ENCODE data around the gene OTX2. TPM values are rescaled to one million over a fixed set of nuclear protein-coding genes. Genes with fewer than 3 reads are reported as not detected.

Gene OTX2
- total and polyA plus RNA-seq, 12 donors: not detected

DNA sequence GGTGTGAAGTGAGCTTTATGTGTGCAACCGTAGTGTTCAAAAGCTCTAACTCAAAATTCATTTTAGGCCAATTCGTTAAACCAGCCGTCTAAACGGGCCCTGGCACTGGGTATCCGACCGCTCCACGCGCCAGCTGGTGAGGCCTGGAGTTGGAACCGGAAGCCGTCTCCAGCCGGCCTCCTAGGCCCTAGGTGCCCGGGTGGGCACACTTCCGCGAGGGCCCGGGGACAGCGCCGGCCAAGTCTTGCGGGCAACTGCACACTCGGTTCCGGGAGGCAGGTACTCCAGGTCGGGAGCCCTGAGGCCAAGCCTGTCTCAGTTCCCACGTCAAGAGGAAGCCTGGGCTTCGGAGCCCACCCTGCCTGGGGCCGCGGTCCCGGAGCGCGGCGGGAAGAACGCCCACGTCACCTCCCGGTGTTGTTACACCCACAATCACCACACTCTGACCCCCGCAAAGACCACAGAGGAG, 16.2 kb downstream of the OTX2 start:
- Histone ChIP-seq H3K4me1 (peaks cover 0 to 27% (median 12%) of the 10 kb centered on the region in 9 donors), H3K27me3 (peaks cover 31 to 97% (median 81%) of the 10 kb centered on the region in 7 donors), H3K27ac (no peak overlapping the region), H3K36me3 (no peaks in the 10 kb centered on the region), H3K4me3 (no peak overlapping the region), H3K9me3 (no peaks in the 10 kb centered on the region)
- intact Hi-C loops (cut with DNase I): no loop called here
- TF ChIP-seq CTCF (IDR thresholded peaks at IDR 0.05): no peak
- DNase-seq: no peak
- 8% methylated on average over 33 of the region's 33 CpGs for WGBS, 2 donors
- ATAC-seq: no peak

DNA sequence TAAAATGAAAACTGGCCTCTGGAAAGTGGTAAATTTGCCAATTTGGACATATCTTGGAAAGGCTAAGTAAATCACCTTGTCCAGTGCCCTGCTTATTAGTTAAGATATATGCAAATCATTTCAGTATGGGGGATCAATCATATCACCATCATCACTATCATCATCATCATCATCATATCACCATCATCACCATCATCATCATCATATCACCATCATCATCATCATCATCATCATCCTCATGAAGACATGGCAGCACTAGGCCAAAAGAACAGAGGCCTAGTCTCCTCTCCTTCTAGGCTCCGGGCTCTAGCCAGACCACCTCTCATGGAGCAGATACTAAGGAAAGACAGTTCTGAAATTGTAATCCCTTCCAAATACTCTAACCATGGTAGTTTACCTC, 20.3 kb downstream of the OTX2 start:
- Histone ChIP-seq H3K36me3 (no peaks in the 10 kb centered on the region), H3K4me3 (no peak overlapping the region), H3K27me3 (peaks cover 8 to 92% (median 61%) of the 10 kb centered on the region in 7 donors), H3K27ac (no peak overlapping the region), H3K9me3 (no peaks in the 10 kb centered on the region), H3K4me1 (peaks cover 0 to 8% (median 0%) of the 10 kb centered on the region in 9 donors)
- intact Hi-C loops (cut with DNase I): no loop called here
- ATAC-seq: no peak
- WGBS, 2 donors: 92 to 96% methylated on average over 1 of the region's 1 CpG
- no peak for DNase-seq
- no peak for TF ChIP-seq CTCF (IDR thresholded peaks at IDR 0.05)

GRCh38 chr14:56787530-56787929, 22.7 kb downstream of the OTX2 start:
- Histone ChIP-seq H3K27ac (no peak overlapping the region), H3K4me1 (no peaks in the 10 kb centered on the region), H3K9me3 (no peaks in the 10 kb centered on the region), H3K36me3 (no peaks in the 10 kb centered on the region), H3K27me3 (peaks cover 0 to 82% (median 37%) of the 10 kb centered on the region in 7 donors), H3K4me3 (no peak overlapping the region)
- DNase-seq (no peak), ATAC-seq (no peak)
- TF ChIP-seq CTCF (IDR thresholded peaks at IDR 0.05): no peak
- intact Hi-C loops (cut with DNase I): no loop called here

DNA sequence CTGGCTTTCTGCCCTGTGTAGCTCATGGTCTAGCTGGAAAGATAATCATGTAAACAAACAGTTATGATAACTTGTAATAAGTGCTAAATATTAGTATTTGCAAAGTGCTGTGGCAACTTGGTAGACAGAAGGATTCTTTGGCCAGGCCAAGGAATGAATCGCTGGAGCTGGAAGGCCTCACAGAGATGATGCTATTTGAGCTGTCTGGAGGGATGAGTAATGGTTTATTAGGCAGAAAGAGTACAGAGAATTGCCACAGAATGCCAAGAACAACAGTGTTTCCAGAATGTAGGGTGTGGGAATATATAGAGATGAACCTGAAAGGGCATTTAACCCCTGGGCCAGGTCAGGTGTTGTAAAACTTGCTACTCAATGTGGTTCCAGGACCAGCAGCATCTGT, 27.6 kb downstream of the OTX2 start:
- H3K27me3 ChIP-seq: peaks cover 0 to 65% (median 18%) of the 10 kb centered on the region in 7 donors
- WGBS, 2 donors: 76 to 83% methylated on average over 1 of the region's 1 CpG
- H3K36me3 ChIP-seq: no peaks in the 10 kb centered on the region

More for the DNA sequence above, 27.6 kb downstream of the OTX2 start:
- DNase-seq (no peak), ATAC-seq (no peak)
- intact Hi-C loops (cut with DNase I): no loop called here
- H3K4me3 ChIP-seq: no peak overlapping the region
- TF ChIP-seq CTCF (IDR thresholded peaks at IDR 0.05): no peak
- no peaks in the 10 kb centered on the region for H3K9me3 ChIP-seq
- no peaks in the 10 kb centered on the region for H3K4me1 ChIP-seq
- no peak overlapping the region for H3K27ac ChIP-seq
